Stimulated activated CD4-positive, alpha-beta T cell treated with anti-CD3 and anti-CD28 coated beads, Interleukin-4, amount 100 ng/mL, for 1 hour (primary cell): ENCODE data around the gene ATP5ME.
"Not testable (repeated sequence)": the region's sequence is repeated elsewhere in the genome, so short reads cannot be mapped to it uniquely, and the experiment has no call there.

Experiments
- DNase-seq: peaks from one replicate; pipeline ENCODE4 v3.0.0-alpha.2; 2020

Gene ATP5ME

GRCh38 chr4:704198-704891 lies 30.3 kb upstream of the ATP5ME start:
- no peak for DNase-seq

- DNase-seq = no peak
Measured at GRCh38 chr4:703336-704197, 29.5 kb upstream of the ATP5ME start.

GRCh38 chr4:702618-703048 lies 28.6 kb upstream of the ATP5ME start:
- DNase-seq = no peak

DNA sequence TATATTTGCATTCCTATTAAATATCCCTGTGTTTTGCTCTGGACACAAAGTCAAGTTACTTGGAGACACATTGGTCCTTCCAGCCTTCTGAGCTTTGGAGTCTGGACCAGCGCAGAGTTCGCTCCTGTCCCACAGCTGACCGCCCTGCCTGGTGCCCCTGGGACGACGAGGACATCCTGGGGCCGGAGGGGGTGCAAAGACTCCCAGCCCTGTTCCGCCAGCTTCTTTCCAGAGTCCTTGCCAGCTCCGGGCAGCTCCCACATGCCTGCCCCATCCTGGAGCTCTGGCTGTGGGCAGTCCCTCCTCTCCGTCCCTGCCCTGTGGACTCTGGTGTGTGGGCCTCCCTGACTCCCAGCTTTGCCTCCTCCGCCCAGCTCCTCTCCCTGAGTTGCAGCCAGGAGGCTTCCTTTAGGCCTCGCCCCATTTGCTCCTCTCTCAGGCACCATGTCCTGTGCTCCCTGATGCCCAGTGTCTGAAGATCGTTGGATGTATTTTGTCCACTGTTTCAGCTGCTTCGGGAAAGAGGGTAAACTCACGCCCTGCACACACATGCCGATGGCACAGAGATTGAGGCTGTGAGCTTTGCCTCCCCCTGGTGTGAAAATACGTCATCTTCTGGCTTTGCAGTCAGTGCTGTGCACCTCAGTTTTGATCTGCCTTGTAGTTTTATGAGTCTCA lies 26.6 kb upstream of the ATP5ME start:
- DNase-seq = no peak

- no peak for DNase-seq
Measured at GRCh38 chr4:699816-700580, 25.9 kb upstream of the ATP5ME start.

DNA sequence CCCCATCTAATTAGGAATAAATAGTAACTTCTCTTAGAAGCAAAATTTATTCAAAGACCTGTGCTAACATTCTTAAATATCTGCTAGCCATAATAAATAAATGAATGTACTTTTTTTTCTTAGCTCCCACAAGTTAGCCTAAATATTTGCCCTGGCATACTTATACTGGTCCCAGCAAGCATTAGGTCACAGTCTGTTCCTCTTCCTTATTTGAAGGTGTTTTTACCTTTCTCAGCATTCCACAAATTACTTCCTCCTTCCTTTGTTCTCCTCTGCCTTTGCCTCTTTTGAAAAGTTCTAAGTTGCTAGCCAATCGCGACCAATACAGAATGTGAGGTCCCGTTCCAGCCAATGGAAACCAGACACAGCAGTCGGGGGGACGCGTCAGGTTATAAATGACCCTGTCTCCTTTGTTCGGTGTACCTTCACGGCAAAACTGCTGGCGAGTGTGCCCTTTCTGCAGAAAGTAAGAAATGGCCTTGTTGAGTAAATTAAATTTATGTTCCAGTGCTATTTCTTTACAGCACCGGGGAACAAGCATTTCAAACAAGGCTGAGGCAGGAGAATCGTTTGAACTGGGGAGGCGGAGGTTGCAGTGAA lies 20.4 kb upstream of the ATP5ME start:
- DNase-seq = not testable (repeated sequence)

- no peak for DNase-seq
Measured at GRCh38 chr4:692771-693554, 18.9 kb upstream of the ATP5ME start.

- no peak for DNase-seq
Measured at GRCh38 chr4:689723-690122, 15.6 kb upstream of the ATP5ME start.

DNA sequence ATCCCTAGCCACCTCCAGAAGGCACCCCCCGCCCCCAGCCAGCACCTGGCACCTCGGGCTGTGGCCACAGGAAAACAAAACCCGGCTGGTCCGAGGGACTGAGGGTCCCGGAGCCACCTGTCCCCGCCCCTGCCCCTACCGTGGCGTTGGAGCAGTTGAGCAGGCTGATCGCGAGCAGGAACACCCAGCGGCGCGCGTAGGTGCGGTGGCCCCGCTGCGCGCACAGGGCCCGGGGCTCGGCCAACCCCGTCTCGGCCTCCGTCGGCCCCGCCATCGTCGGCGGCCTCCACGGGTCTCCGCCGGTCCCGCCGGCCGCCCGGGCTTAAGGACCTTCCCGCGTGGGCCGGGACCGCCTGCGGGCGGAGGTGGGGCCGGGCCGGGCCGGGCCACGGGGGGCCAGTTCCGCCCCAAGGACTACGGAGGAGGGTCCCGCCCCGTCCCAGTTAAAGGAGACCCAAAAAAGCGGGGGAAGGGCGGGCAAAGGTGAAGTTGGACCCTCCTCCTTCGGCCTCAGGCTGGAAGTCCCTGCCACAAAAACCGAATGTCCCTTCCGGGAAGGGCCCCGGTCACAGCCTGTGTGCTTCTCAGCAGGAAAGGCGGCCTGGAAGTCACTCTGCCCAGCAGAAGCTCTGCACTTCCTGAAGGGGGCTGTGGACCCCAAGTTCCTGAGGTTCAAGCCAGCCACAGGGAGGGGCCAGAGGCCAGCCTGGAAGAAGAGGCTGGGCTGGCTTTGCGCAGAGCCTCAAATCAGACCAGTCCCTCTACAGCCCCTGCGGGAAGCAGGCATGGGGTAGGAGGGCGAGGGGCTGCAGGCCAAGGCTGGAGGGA lies 15.0 kb upstream of the ATP5ME start, which contains the start of gene SLC49A3:
Gene SLC49A3 (minus strand): TSS at position 298 of the 828 bp plus-strand sequence. CDS start 24 bp downstream, at position 274.
- DNase-seq = no peak

- DNase-seq = no peak
Measured at GRCh38 chr4:687971-688853, 14.1 kb upstream of the ATP5ME start.

- DNase-seq = no peak
Measured at GRCh38 chr4:687048-687970, 13.2 kb upstream of the ATP5ME start.

GRCh38 chr4:686413-687040 lies 12.5 kb upstream of the ATP5ME start:
- no peak for DNase-seq

- DNase-seq = no peak
Measured at GRCh38 chr4:685679-686412, 11.8 kb upstream of the ATP5ME start.

- no peak for DNase-seq
Measured at GRCh38 chr4:684623-685327, 10.7 kb upstream of the ATP5ME start.

- DNase-seq = no peak
Measured at GRCh38 chr4:683982-684622, 10.0 kb upstream of the ATP5ME start.
